Right ventricle myocardium superior (tissue), 1 donor: ENCODE data around the gene MLLT3. TPM values are rescaled to one million over a fixed set of nuclear protein-coding genes. Genes with fewer than 3 reads are reported as not detected.

Experiments
- ATAC-seq: fragments of 200-7000 bp; cut with Tn5 transposase; one replicate; pipeline ENCODE4 v1.9.1; 2020; ENCODE audit warnings: mild to moderate bottlenecking; ENCODE audit not compliant: poor library complexity
- DNase-seq: peaks from one replicate; pipeline ENCODE4 v3.0.0-alpha.2; 2020
- intact Hi-C: fragments of 100-400 bp; cut with DNase I; formaldehyde crosslinking; loops from one replicate; pipeline ENCODE4 v1.11.2; 2022
- total RNA-seq: library from RNA; stranded (reverse); fragmentation: NEBNext Ultra II Directional; extraction: Animal tissue kit (Norgen Biotek cat#: 25700); gene quantifications from one replicate; pipeline ENCODE4 v1.2.1, GENCODE V29; 2021
- donor health status: DM: no; HTN: yes; CAD: no; lungs with severe emphysema.

MLLT3 gene
- total RNA-seq, 1 donor from 2014 or later: 11.4 TPM

DNA sequence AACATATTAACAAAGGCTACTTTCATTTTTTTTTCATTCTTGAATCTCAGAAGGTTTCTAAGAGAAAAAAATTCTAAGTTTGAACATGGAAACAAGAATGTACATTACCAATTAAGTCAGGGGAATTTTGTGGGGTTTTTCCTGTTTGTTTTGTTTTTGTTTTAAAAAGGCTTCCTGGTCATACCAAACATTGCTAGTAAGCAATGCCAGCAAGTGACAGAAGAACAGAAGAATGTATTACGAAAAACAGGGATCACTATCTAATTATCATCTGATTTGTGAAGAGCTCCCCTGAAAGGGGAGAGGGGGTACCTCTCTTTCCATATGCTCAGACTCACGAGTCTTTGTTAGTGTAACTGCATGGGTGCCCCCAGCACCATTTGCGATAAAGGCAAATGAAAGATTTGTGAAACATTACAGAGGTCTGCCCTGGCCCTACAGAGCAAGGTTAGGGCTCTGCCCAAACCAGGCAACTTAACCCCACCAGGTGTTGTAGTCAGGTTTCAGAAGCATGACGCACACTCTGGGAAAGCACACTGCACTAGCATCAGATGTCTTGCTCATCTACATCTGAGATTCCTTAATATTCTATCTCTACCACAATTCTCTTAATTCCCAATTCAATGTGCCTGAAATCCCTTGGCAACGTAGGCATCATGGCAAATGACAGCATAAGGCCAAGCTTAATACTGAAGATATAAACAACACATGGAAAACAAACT is 268.2 kb downstream of the MLLT3 start:
- ATAC-seq: no peak
- intact Hi-C loops: loop anchor here (5.0 to 10.0 kb wide), 3 partner anchors 59 to 429 kb away; partner anchors contain the start of gene MLLT3
- DNase-seq: no peak

- no peak for DNase-seq
- intact Hi-C loops: loop anchor here (5.0 to 10.0 kb wide), 3 partner anchors 59 to 429 kb away; partner anchors contain the start of gene MLLT3
- no peak for ATAC-seq
Observed at GRCh38 chr9:20353524-20353923, 268.8 kb downstream of the MLLT3 start.

GRCh38 chr9:20352591-20352990 is 269.7 kb downstream of the MLLT3 start:
- no peak for DNase-seq
- intact Hi-C loops: loop anchor here (5.0 to 10.0 kb wide), 3 partner anchors 58 to 428 kb away; partner anchors contain the start of gene MLLT3
- ATAC-seq: no peak

- DNase-seq: no peak
- intact Hi-C loops: loop anchor here (5.0 to 10.0 kb wide), 3 partner anchors 57 to 427 kb away; partner anchors contain the start of gene MLLT3
- ATAC-seq: peak; percentile 44
Observed at GRCh38 chr9:20351715-20352114, 270.6 kb downstream of the MLLT3 start.

DNA sequence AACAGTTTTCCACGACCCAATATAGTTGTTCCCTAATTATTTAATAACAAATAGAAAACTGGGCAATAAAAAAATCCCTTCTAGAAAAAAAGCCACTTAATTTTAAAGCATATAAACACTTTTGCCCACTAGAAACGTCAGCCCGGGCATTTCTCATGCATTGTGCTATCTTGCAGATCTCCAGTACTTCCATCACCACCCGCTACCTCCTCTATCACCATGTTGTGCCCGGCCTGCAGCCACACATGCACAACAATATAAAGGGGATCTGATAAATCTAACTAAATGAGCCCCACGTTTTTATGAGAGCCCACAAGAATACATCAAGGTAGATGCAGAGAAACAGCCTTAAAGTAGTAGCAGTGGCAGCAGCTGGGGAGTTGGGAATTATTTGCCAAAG is 272.7 kb downstream of the MLLT3 start:
- DNase-seq (no peak), ATAC-seq (no peak)
- intact Hi-C loops: no loop called here

DNA sequence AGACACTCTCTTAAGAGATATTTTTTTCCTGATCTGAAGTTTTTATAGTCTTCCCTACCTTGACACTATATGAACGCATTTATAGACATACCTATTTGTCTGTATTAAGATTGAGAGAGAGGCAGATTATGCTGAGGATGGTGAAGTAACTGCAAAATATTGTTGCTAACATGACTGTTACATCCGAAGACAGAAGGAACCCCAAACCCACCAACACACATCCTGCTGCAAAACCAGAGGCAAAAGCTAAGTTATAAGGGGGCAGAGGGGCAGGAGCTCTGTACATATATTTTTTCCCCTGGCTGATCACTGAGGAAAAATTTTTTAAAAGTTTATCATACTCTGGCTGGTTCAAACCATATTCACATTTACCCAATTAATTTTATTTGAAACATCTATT is 279.0 kb downstream of the MLLT3 start:
- intact Hi-C loops: no loop called here
- ATAC-seq: no peak
- no peak for DNase-seq

DNA sequence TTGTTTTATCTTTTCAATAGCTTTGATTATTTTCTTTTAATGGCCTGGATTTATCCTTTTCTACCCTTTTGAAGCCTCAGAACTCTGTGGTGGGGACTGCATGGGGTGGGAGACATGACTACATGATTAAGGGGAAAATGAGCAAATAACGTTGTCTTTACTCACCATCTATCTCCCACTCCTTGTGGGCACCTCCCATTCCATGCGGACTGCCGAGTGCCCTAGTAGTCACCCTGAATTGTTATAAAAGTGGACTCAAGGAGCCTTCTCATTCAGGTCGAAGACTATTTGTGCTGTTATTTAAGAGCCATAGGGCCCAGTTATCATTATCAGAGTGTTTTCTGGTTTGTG is 281.8 kb downstream of the MLLT3 start:
- ATAC-seq (no peak), DNase-seq (no peak)
- intact Hi-C loops: no loop called here

DNA sequence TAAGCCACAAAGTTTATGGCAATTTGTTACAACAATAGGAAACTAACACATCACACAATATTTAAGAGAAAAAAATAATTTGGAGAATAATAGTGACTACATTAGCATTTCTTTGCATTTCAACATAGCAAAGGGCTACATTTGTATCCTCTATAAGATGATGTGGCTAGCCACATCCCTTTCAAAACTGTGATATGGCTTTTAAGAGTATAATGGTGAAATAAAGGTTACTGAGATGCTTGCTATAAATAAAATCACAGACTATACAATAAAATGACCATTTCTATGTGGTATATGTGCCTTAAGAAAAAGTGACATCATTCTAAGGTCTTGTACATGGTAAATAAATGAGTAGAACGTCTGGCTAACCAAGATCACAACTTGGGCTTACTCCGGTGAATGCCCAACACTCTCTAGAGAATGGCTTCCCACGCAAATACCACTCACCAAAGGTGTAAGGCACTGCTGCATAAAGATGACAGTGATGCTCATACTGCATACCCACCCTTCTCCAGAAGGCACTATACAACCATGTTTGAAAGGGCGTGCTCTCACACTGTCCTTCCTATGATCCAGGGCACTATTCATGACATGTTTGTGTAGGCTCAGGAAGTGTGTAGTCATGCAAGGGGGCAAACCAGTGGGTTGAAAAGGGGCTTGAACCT is 286.5 kb downstream of the MLLT3 start:
- intact Hi-C loops: no loop called here
- no peak for DNase-seq
- ATAC-seq: no peak

DNA sequence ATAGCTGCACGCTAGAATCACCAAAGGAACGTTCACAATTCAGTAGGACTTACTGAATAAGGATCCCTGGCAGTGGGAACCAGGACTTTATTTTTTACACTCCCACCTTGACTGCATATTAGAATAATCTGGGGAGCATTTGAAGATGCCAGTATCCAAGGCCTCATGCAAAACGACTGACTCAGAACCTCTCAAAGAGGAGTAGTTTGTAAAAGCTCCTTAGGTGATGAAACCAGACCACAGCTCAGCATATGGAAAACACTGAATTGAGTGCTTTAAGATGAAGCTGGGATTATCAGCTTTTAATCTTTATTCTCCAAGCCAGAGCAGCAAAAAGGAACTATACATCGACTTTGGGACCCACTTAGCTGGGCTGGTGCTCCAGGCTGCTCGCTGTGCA is 288.3 kb downstream of the MLLT3 start:
- no peak for ATAC-seq
- intact Hi-C loops: no loop called here
- DNase-seq: no peak

- ATAC-seq (no peak), DNase-seq (no peak)
- intact Hi-C loops: no loop called here
Observed at GRCh38 chr9:20331095-20331685, 291.1 kb downstream of the MLLT3 start.

DNA sequence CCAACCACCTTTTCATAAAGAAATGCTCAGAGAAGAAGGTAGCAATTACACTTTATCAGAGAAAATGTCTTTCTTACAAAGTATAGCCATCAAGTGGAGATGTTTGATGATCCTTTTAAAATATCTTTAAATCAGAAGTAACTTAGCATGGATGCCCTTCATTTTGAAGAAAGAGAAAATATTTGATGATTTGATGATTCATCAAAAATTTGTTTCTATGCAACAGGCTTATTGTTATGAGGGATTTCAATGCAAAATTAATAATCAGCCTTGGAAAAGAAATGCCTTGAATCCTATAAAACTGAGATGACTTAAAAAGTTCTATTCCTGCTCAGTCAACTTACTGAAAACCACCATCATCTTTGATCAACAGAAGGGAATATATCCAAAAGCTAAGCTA is 291.6 kb downstream of the MLLT3 start:
- intact Hi-C loops: no loop called here
- DNase-seq: no peak
- no peak for ATAC-seq

- ATAC-seq: no peak
Observed at GRCh38 chr9:20326516-20326915, 295.8 kb downstream of the MLLT3 start.

DNA sequence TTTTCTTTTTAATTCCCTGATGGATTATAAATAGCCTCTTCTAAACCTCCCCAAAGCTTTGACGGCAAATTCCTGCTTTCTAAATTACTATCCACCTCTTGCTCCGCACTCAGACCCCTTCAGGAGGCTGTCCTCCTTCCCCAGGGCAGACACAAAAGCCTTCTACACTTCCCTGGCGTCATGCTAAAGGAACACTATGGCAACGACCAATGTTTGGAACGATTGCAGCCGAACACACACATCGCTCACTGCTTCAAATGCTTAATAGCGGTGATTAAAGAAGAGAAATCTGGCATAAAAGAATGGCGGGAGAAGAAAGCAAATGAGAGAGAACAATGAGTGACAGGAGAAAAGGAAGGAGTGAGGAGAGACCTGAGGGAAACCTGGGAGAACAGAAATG is 297.3 kb downstream of the MLLT3 start:
- DNase-seq (no peak), ATAC-seq (no peak)
- intact Hi-C loops: no loop called here

More at GRCh38 chr9:20326516-20326915, 295.8 kb downstream of the MLLT3 start:
- no peak for DNase-seq
- intact Hi-C loops: no loop called here

DNA sequence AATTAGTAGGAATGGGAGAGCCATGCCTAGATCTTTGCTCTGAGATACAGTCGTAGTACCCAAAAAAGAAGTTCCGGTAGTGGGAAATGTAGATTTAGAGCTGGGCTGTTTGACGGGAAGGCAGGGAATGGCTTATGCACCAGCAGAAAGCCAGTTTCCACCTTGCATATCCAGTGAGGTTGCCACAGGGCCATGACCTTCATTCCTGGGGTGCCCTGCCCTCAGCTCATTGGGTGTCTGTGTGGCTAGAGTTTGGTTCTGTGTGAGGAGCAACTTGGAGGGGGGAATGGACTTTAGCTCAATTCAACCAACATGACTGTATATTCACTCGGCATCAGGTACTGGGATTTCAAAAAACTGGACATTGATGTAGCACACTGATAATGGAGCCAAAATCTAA is 300.1 kb downstream of the MLLT3 start:
- ATAC-seq: no peak
- DNase-seq: no peak
- intact Hi-C loops: no loop called here

GRCh38 chr9:20321423-20322082 is 300.7 kb downstream of the MLLT3 start:
- DNase-seq (no peak), ATAC-seq (no peak)
- intact Hi-C loops: no loop called here

- intact Hi-C loops: no loop called here
- no peak for ATAC-seq
Observed at GRCh38 chr9:20320921-20321320, 301.4 kb downstream of the MLLT3 start.

DNA sequence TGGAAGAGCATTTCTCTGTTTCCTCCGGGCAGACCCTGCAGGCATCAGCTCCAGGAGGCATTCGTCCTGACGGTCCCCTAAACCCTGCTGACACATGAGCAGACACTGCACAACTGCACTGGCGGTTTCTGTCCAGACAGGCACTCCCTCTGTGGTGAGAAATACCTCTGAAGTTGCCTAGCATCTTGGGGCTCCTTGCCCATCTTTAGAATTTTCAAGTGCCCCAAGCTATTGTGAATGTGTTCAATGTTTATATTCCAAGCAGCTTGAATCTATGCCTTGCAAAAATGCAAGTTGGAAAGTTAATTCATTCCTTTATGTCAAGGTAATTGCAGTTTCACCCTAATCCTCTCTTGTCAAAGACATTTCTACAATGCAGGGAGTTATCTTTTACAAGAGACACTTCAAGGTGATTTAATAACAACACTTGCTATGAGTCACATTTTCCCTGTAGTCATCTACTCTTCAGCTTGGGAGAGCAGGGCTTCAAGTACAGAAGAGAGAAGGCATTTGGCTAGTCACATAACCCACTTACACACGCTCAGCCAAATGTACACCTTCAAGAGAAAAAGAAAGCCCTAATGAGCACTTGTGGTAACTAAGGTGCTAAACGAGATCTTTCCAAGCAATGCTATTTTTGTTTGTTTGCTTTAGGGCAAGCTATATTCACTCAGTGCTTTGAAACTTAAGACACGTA is 302.5 kb downstream of the MLLT3 start:
- ATAC-seq: no peak
- no peak for DNase-seq
- intact Hi-C loops: loop anchor here (10.0 kb wide), 2 partner anchors 65 to 105 kb away; no protein-coding TSS in a partner anchor

More at GRCh38 chr9:20320921-20321320, 301.4 kb downstream of the MLLT3 start:
- DNase-seq: no peak

GRCh38 chr9:20319241-20319640 is 303.1 kb downstream of the MLLT3 start:
- ATAC-seq: no peak
- intact Hi-C loops: loop anchor here (10.0 kb wide), 2 partner anchors 64 to 104 kb away; no protein-coding TSS in a partner anchor
- no peak for DNase-seq

DNA sequence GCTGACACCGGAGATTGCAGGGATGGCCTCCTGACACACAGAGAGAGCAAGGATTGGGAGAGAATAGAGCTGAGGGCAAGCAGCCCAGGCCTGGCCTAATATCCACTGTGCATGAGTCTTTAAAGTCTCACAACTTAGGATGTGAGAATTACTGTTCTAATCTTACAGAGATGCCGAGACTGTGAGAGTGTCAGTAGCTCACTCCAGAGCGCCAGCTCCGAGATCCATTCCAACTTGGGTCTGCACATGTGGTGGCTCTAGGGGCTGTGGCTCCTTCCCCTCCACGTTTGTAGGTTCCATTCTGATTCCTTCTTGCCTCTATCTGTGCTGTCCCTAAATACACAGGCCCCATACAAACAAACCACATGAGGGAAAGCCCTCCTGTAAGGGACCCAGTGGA is 304.6 kb downstream of the MLLT3 start:
- no peak for DNase-seq
- ATAC-seq: no peak
- intact Hi-C loops: loop anchor here (10.0 kb wide), 2 partner anchors 63 to 103 kb away; no protein-coding TSS in a partner anchor
